Activated B cell treated with CpG ODN at 0.5 μM for 24 hours (primary cell): ENCODE measurements around the gene STARD13. TPM values are rescaled to one million over a fixed set of nuclear protein-coding genes. Genes with fewer than 3 reads are reported as not detected.

Experiments
- ATAC-seq: fragments of 200-7000 bp; cut with Tn5 transposase; one replicate; pipeline ENCODE4 v1.10.0; 2021; ENCODE audit warnings: low read depth, mild to moderate bottlenecking, moderate library complexity
- CTCF ChIA-PET: fragments of 350-600 bp; sonication (Branson Sonifier 250); formaldehyde crosslinking; loops from one replicate; lab custom pipeline; 2021; ENCODE audit warnings: antibody characterized with exemption; lab: Charles Lee
- POLR2A ChIA-PET: fragments of 350-600 bp; sonication (Branson Sonifier 250); formaldehyde crosslinking; loops from one replicate; lab custom pipeline; 2021; ENCODE audit warnings: antibody characterized with exemption; lab: Charles Lee
- DNase-seq: peaks from one replicate; pipeline ENCODE4 v3.0.0; 2022
- H3K27ac Mint-ChIP-seq: one replicate; pipeline ENCODE4 v1.8.0; 2020; ENCODE audit warnings: mixed read lengths
- H3K27me3 Mint-ChIP-seq: one replicate; pipeline ENCODE4 v1.8.0; 2021; ENCODE audit warnings: mixed read lengths
- H3K36me3 Mint-ChIP-seq: one replicate; pipeline ENCODE4 v1.8.0; 2021; ENCODE audit warnings: low read depth, mixed read lengths
- H3K4me1 Mint-ChIP-seq: one replicate; pipeline ENCODE4 v1.8.0; 2021; ENCODE audit warnings: mixed read lengths
- H3K4me3 Mint-ChIP-seq: one replicate; pipeline ENCODE4 v1.8.0; 2020; ENCODE audit warnings: mild to moderate bottlenecking, mixed read lengths
- H3K9me3 Mint-ChIP-seq: one replicate; pipeline ENCODE4 v1.8.0; 2020; ENCODE audit warnings: mixed read lengths
- CTCF ChIP-seq: fragments of 200-600 bp; IDR thresholded peaks from one replicate; pipeline ENCODE4 v1.8.0; 2022; ENCODE audit warnings: antibody characterized with exemption, mild to moderate bottlenecking
- intact Hi-C: fragments of 100-400 bp; cut with micrococcal nuclease; formaldehyde crosslinking; loops from one replicate; pipeline ENCODE4 v1.15.1; 2024
- total RNA-seq: library from RNA; stranded (reverse); gene quantifications from 2 replicates; pipeline ENCODE4 v1.2.3, GENCODE V29; 2022

The STARD13 gene
- total RNA-seq, 1 donor from 2014 or later, result 0.13 TPM

DNA sequence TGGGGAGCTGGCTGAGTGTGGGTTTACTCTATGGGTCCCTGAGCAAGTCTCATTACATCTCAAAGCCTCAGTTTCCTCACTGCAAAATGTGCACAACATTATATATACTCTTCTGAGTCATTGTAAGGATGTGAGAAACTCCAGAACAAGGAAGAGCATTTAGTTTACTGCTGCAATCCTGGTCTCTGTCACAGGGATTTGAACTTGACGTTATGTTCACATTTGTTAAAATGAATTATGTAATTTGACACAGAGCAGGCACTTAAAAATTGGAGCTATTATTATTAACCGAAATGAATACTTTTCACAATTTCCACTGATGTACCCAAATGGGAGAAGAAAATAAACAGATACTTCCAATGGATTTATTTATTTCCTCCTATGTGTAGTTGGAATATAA lies 101.0 kb downstream of the STARD13 start:
- CTCF ChIA-PET, result no interaction called here
- peaks cover 5% of the 10 kb centered on the region for H3K27me3 Mint-ChIP-seq
- POLR2A ChIA-PET, result interaction anchor here (0.6 kb wide), 1 partner anchor 64 kb away, joined by 3 read pairs; no protein-coding TSS in a partner anchor
- no peak for ATAC-seq
- H3K4me1 Mint-ChIP-seq, result no peaks in the 10 kb centered on the region
- no peak for DNase-seq
- TF ChIP-seq CTCF, result no peak
- intact Hi-C loops, result no loop called here
- H3K27ac Mint-ChIP-seq, result no peak overlapping the region
- H3K4me3 Mint-ChIP-seq, result no peak overlapping the region
- H3K36me3 Mint-ChIP-seq, result no peaks in the 10 kb centered on the region
- H3K9me3 Mint-ChIP-seq, result no peaks in the 10 kb centered on the region

DNA sequence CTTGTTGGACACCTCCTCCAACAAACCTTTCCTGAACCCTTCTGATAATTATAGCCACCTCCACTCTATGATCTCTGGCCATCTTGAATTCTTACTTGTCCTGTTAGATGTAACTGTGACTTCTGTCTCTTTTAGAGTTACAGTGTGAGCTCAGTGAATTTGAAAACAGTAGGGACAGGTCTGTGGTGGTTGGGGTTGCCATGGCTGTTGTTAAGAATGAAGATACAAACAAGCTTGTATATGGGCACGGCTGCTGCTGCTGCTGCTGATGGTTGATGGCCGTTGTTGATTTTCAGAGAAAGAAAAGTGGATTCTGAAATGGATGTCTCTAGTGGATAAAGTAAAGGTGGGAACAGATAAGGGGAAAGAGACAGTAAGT lies 101.5 kb downstream of the STARD13 start:
- no peak for DNase-seq
- CTCF ChIA-PET, result no interaction called here
- no peaks in the 10 kb centered on the region for H3K36me3 Mint-ChIP-seq
- intact Hi-C loops, result no loop called here
- no peak overlapping the region for H3K27ac Mint-ChIP-seq
- TF ChIP-seq CTCF, result no peak
- no peaks in the 10 kb centered on the region for H3K4me1 Mint-ChIP-seq
- H3K27me3 Mint-ChIP-seq, result peaks cover 5% of the 10 kb centered on the region
- no peak for ATAC-seq
- H3K9me3 Mint-ChIP-seq, result no peaks in the 10 kb centered on the region
- no peak overlapping the region for H3K4me3 Mint-ChIP-seq
- POLR2A ChIA-PET, result no interaction called here

DNA sequence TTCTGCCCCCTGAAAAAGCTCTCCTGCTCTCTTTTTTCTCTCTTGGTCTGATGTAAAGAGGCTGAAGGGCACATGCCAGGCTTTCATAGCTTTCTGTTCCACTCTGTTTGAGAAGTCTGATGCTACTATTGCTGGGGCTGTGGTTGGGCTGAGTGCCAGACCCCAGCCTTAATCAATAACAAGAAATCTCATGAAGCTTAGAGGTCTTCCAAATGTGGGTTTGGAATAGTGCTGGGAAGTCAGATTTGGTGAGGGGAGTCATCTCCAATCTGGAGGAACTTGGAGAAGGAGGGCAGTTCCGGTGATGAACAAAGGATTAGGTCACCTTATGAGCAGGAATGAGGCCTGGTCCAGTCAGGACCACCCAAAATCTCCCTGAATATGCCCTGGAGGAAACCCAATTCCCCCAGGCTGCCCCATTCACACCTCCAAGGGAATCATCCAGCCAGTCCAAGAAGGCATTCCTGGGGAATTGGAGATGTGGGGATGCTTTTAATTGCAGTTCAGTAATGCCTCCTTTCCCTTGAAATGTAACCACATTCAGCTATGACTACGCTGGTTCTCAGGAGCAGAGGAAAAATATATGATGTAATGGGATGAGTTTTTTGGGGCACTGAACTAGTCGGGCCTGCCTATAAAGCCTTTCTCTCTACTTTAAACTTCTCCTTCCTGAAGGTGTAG lies 102.0 kb downstream of the STARD13 start:
- CTCF ChIA-PET, result no interaction called here
- intact Hi-C loops, result no loop called here
- H3K4me1 Mint-ChIP-seq, result no peaks in the 10 kb centered on the region
- H3K9me3 Mint-ChIP-seq, result no peaks in the 10 kb centered on the region
- no peak for TF ChIP-seq CTCF
- H3K27ac Mint-ChIP-seq, result no peak overlapping the region
- peaks cover 5% of the 10 kb centered on the region for H3K27me3 Mint-ChIP-seq
- POLR2A ChIA-PET, result no interaction called here
- DNase-seq (no peak), ATAC-seq (no peak)
- H3K36me3 Mint-ChIP-seq, result no peaks in the 10 kb centered on the region
- no peak overlapping the region for H3K4me3 Mint-ChIP-seq

DNA sequence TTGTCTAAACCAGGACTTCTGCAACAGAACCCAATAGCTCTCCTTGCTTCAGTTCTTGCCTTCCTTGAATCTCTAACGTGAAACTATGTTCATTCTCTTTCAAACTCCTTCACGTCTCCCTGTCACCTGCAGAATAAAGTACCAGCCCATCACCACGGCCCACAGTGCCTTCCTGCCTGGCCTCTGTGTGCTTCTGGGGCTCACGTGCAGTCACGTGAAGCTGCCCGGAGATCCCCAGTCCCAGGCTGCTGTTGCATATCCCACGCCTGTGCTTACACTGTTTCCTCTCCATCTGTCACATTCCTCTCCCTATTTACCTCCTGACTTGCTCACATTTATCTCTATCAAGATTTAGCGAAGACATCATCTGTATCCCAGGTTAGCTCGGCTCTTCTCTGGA lies 102.8 kb downstream of the STARD13 start:
- no peak for ATAC-seq
- ChIA-PET POLR2A (no interaction called here), CTCF (no interaction called here)
- no peak for TF ChIP-seq CTCF
- Mint-ChIP-seq H3K27me3 (peaks cover 5% of the 10 kb centered on the region), H3K4me3 (no peak overlapping the region), H3K36me3 (no peaks in the 10 kb centered on the region), H3K27ac (no peak overlapping the region), H3K9me3 (no peaks in the 10 kb centered on the region), H3K4me1 (no peaks in the 10 kb centered on the region)
- intact Hi-C loops, result no loop called here
- DNase-seq, result no peak

DNA sequence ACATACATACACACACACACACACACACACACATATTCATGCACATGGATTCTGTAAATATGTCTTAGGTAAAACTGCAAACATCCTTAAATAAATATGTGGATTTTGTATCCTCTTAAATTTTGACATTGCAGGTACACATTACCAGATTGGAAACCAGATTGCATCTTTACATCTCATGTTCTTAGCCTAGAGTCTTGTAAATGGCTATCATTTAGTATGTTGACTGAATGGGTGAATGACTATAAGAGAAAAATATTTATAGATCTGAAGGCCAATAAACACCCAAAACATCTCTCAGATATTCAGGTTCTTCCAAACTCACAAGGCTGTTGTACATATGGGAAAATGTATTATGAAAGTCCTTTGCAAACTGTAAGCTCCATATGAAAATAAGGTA lies 104.3 kb downstream of the STARD13 start:
- intact Hi-C loops, result no loop called here
- H3K9me3 Mint-ChIP-seq, result no peaks in the 10 kb centered on the region
- no peaks in the 10 kb centered on the region for H3K4me1 Mint-ChIP-seq

More for the DNA sequence above, 104.3 kb downstream of the STARD13 start:
- Mint-ChIP-seq H3K4me3 (no peak overlapping the region), H3K36me3 (no peaks in the 10 kb centered on the region), H3K27ac (no peak overlapping the region), H3K27me3 (peaks cover 5% of the 10 kb centered on the region)
- DNase-seq (no peak), ATAC-seq (no peak)
- no peak for TF ChIP-seq CTCF
- ChIA-PET CTCF (no interaction called here), POLR2A (no interaction called here)
